Activated naive CD4-positive, alpha-beta T cell treated with anti-CD3 and anti-CD28 coated beads, Interleukin-2, amount 50 U/mL, for 72 hours (primary cell): ENCODE data around the gene NOX5. TPM values are rescaled to one million over a fixed set of nuclear protein-coding genes. Genes with fewer than 3 reads are reported as not detected.

Experiments used
- ATAC-seq, 2 donors: fragments of 150-1000 bp; cut with Tn5 transposase; 2 replicates each; pipeline ENCODE4 v1.10.0; 2021; ENCODE audit warnings: mild to moderate bottlenecking in 2 of 2, moderate library complexity in 2 of 2
- DNase-seq, 2 donors: peaks; one replicate each; pipeline ENCODE4 v3.0.0; 2021 to 2022; ENCODE audit warnings: low spot score in 2 of 2
- H3K27ac Mint-ChIP-seq, 2 donors: one replicate each; pipeline ENCODE4 v1.8.0; 2022; ENCODE audit warnings: mild to moderate bottlenecking in 2 of 2, mixed read lengths in 2 of 2
- H3K36me3 Mint-ChIP-seq, 2 donors: one replicate each; pipeline ENCODE4 v1.8.0; 2022; ENCODE audit warnings: mixed read lengths in 2 of 2
- H3K9me3 Mint-ChIP-seq, 2 donors: one replicate each; pipeline ENCODE4 v1.8.0; 2022; ENCODE audit warnings: mixed read lengths in 2 of 2
- total RNA-seq, 2 donors: library from RNA; stranded (reverse); gene quantifications; one replicate each; pipeline ENCODE4 v1.2.3, GENCODE V29; 2022

NOX5 gene
- total RNA-seq, 2 donors from 2014 or later, result 0.23 TPM; not detected in 1

- no peak for ATAC-seq
- no peak for DNase-seq
- Mint-ChIP-seq H3K36me3 (no peaks in the 10 kb centered on the region), H3K9me3 (no peaks in the 10 kb centered on the region), H3K27ac (no peak overlapping the region)
These were observed 79.1 kb downstream of the NOX5 start for GRCh38 chr15:69093614-69094013.

GRCh38 chr15:69094124-69094921, 79.8 kb downstream of the NOX5 start:
- no peak for DNase-seq
- H3K27ac Mint-ChIP-seq, result no peak overlapping the region
- no peaks in the 10 kb centered on the region for H3K36me3 Mint-ChIP-seq
- no peak for ATAC-seq
- no peaks in the 10 kb centered on the region for H3K9me3 Mint-ChIP-seq

GRCh38 chr15:69095274-69095673, 80.8 kb downstream of the NOX5 start:
- ATAC-seq, result no peak
- Mint-ChIP-seq H3K27ac (no peak overlapping the region), H3K36me3 (no peaks in the 10 kb centered on the region), H3K9me3 (no peaks in the 10 kb centered on the region)
- DNase-seq, result no peak

GRCh38 chr15:69096196-69096595, 81.7 kb downstream of the NOX5 start:
- DNase-seq (no peak), ATAC-seq (no peak)
- Mint-ChIP-seq H3K36me3 (no peaks in the 10 kb centered on the region), H3K27ac (no peak overlapping the region), H3K9me3 (no peaks in the 10 kb centered on the region)

- no peaks in the 10 kb centered on the region for H3K9me3 Mint-ChIP-seq
- ATAC-seq (no peak), DNase-seq (no peak)
- no peaks in the 10 kb centered on the region for H3K36me3 Mint-ChIP-seq
- H3K27ac Mint-ChIP-seq, result no peak overlapping the region
These were observed 82.1 kb downstream of the NOX5 start for GRCh38 chr15:69096626-69097025.

GRCh38 chr15:69098771-69099170, 84.3 kb downstream of the NOX5 start:
- no peak for ATAC-seq
- no peaks in the 10 kb centered on the region for H3K9me3 Mint-ChIP-seq

GRCh38 chr15:69099941-69100340, 85.4 kb downstream of the NOX5 start:
- no peaks in the 10 kb centered on the region for H3K9me3 Mint-ChIP-seq

More at GRCh38 chr15:69098771-69099170, 84.3 kb downstream of the NOX5 start:
- DNase-seq, result no peak
- H3K36me3 Mint-ChIP-seq, result no peaks in the 10 kb centered on the region
- no peak overlapping the region for H3K27ac Mint-ChIP-seq

GRCh38 chr15:69100821-69101220, 86.3 kb downstream of the NOX5 start:
- ATAC-seq, result no peak
- H3K27ac Mint-ChIP-seq, result no peak overlapping the region
- no peaks in the 10 kb centered on the region for H3K9me3 Mint-ChIP-seq
- DNase-seq, result no peak
- H3K36me3 Mint-ChIP-seq, result no peaks in the 10 kb centered on the region

More at GRCh38 chr15:69099941-69100340, 85.4 kb downstream of the NOX5 start:
- Mint-ChIP-seq H3K27ac (no peak overlapping the region), H3K36me3 (no peaks in the 10 kb centered on the region)
- DNase-seq, result no peak
- ATAC-seq, result no peak

- H3K36me3 Mint-ChIP-seq, result no peaks in the 10 kb centered on the region
- no peak for ATAC-seq
- H3K27ac Mint-ChIP-seq, result no peak overlapping the region
- no peak for DNase-seq
- H3K9me3 Mint-ChIP-seq, result no peaks in the 10 kb centered on the region
These were observed 89.7 kb downstream of the NOX5 start for GRCh38 chr15:69104050-69104750.

- ATAC-seq (no peak), DNase-seq (no peak)
- Mint-ChIP-seq H3K9me3 (no peaks in the 10 kb centered on the region), H3K27ac (no peak overlapping the region), H3K36me3 (no peaks in the 10 kb centered on the region)
These were observed 91.0 kb downstream of the NOX5 start for GRCh38 chr15:69105451-69105985.

- H3K36me3 Mint-ChIP-seq, result no peaks in the 10 kb centered on the region
- H3K9me3 Mint-ChIP-seq, result no peaks in the 10 kb centered on the region
- H3K27ac Mint-ChIP-seq, result no peak overlapping the region
- DNase-seq (peak in 1 of 2 donors; percentile 7), ATAC-seq (peak; percentile 87 to 90)
These were observed 92.6 kb downstream of the NOX5 start for GRCh38 chr15:69107025-69107620.

Other genes starting within 250 kb of the NOX5 start
- gene ANP32A, start 193.8 kb upstream of the NOX5 start, total RNA-seq, result 100 to 1,000 TPM; 136 to 237 TPM
- gene SPESP1, start 84.2 kb upstream of the NOX5 start, total RNA-seq, result 1 to 10 TPM; 1.1 to 1.6 TPM
- gene GLCE, start 145.9 kb downstream of the NOX5 start, total RNA-seq, result 1 to 10 TPM; 3.9 to 4.4 TPM